Thyroid gland (tissue), 4 donors: ENCODE results near the gene GYPC. TPM values are rescaled to one million over a fixed set of nuclear protein-coding genes. Genes with fewer than 3 reads are reported as not detected.

Experiments
- DNase-seq, 2 donors: peaks; one replicate each; pipeline ENCODE4 v3.0.0-alpha.2; 2019
- H3K27ac ChIP-seq, 3 donors: fragments of 200-600 bp; sonication (generic); 1 replicate in 2 of 3; 2 replicates in 1 of 3; pipeline ENCODE4 v1.5.1; 2016 to 2019; ENCODE audit warnings: mild to moderate bottlenecking in 1 of 3, moderate library complexity in 1 of 3
- H3K27me3 ChIP-seq: fragments of 200-600 bp; sonication (generic); one replicate; pipeline ENCODE4 v1.5.1; 2019
- H3K36me3 ChIP-seq, 2 donors: fragments of 200-600 bp; sonication (generic); one replicate each; pipeline ENCODE4 v1.5.1; 2016 to 2019
- H3K4me1 ChIP-seq, 2 donors: fragments of 200-600 bp; sonication (generic); one replicate each; pipeline ENCODE4 v1.5.1; 2017 to 2019
- H3K4me3 ChIP-seq, 3 donors: fragments of 200-600 bp; sonication (generic); replicated peaks in 1 of 3; 1 replicate in 2 of 3; 2 replicates in 1 of 3; pipeline ENCODE4 v1.5.1; 2016; ENCODE audit warnings: mild to moderate bottlenecking in 1 of 3
- H3K9me3 ChIP-seq: fragments of 200-600 bp; sonication (generic); one replicate; pipeline ENCODE4 v1.5.1; 2017
- CTCF ChIP-seq, 6 experiments: fragments of 200-600 bp in 3 of 6; fragments of 450-650 bp in 3 of 6; sonication (generic) in 3 of 6; IDR thresholded peaks; one replicate each; pipeline ENCODE4 v1.5.1; 2016 to 2019; ENCODE audit warnings: antibody characterized with exemption in 6 of 6, mild to moderate bottlenecking in 2 of 6, inconsistent platforms in 1 of 6, moderate library complexity in 1 of 6
- POLR2A ChIP-seq, 2 donors: fragments of 450-650 bp; IDR thresholded peaks; one replicate each; pipeline ENCODE4 v1.6.1; 2017; ENCODE audit warnings: antibody characterized with exemption in 2 of 2, mild to moderate bottlenecking in 2 of 2, moderate library complexity in 1 of 2
- WGBS, 2 donors: methylation state at CpG; one replicate each; pipeline ENCODE4 v1.1.5; 2017; 5-methylcytosine and 5-hydroxymethylcytosine counted together
- intact Hi-C: fragments of 100-400 bp; cut with DNase I; formaldehyde crosslinking; loops from one replicate; pipeline ENCODE4 v1.15.1; 2023
- total RNA-seq, 4 donors: library from RNA; depleted of rRNA; stranded (reverse); fragments of >200 nt; gene quantifications; one replicate each; pipeline ENCODE4 v1.2.3, GENCODE V29; 2016

GYPC gene
- total RNA-seq, 4 donors from 2014 or later: 17.1 to 83.6 (median 42.5) TPM

- no peak for DNase-seq
- TF ChIP-seq CTCF (IDR thresholded peaks at IDR 0.05): no peak
- no peak for TF ChIP-seq POLR2A (IDR thresholded peaks at IDR 0.05)
- no peaks in the 10 kb centered on the region for H3K9me3 ChIP-seq
- H3K4me1 ChIP-seq: no peaks in the 10 kb centered on the region
- H3K36me3 ChIP-seq: no peaks in the 10 kb centered on the region
- no peak overlapping the region for H3K27ac ChIP-seq
- H3K27me3 ChIP-seq: no peaks in the 10 kb centered on the region
- WGBS, 2 donors: 100% methylated on average over 1 of the region's 1 CpG
- no peak overlapping the region for H3K4me3 ChIP-seq
- intact Hi-C loops: no loop called here
Measured at GRCh38 chr2:126649101-126649500, 6.9 kb upstream of the GYPC start.

GRCh38 chr2:126650994-126651393 lies 5.0 kb upstream of the GYPC start:
- no peaks in the 10 kb centered on the region for H3K36me3 ChIP-seq
- H3K4me1 ChIP-seq: peaks cover 0 to 7% of the 10 kb centered on the region in 2 donors
- no peaks in the 10 kb centered on the region for H3K9me3 ChIP-seq
- H3K27me3 ChIP-seq: no peaks in the 10 kb centered on the region
- no peak overlapping the region for H3K27ac ChIP-seq
- 80 to 94% methylated on average over 2 to 3 of the region's 3 CpGs for WGBS, 2 donors
- TF ChIP-seq POLR2A (IDR thresholded peaks at IDR 0.05): no peak
- TF ChIP-seq CTCF (IDR thresholded peaks at IDR 0.05): no peak
- no peak for DNase-seq
- no peak overlapping the region for H3K4me3 ChIP-seq
- intact Hi-C loops: no loop called here

DNA sequence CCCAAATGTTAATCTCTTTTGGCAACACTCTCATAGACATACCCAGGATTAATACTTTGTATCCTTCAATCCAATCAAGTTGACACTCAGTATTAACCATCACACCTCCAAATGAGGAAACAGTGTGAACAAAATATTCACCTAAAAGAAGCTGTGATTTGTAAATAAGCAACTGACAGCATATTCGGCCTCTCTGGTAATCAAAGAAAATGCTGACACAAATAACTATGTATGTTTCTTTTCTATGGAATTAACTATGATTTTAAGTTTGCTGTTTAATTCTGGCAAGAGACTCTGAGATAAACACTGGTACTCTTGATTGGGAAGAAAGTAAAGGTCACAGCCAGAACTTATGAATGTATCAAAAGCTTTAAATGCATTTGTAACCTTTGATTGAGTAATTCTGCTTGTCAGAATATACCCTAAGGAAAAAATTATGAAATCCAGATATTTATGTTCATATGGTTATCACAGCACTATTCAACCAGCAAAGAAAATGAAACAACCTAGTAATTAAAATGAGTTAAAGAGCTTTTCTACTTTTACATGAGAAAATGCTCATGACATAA lies 3.6 kb upstream of the GYPC start:
- H3K27me3 ChIP-seq: no peaks in the 10 kb centered on the region
- H3K27ac ChIP-seq: no peak overlapping the region
- peaks cover 0 to 10% of the 10 kb centered on the region in 2 donors for H3K4me1 ChIP-seq
- H3K36me3 ChIP-seq: no peaks in the 10 kb centered on the region
- WGBS, 2 donors: 80 to 89% methylated on average over 1 of the region's 1 CpG
- DNase-seq: no peak
- intact Hi-C loops: no loop called here
- no peaks in the 10 kb centered on the region for H3K9me3 ChIP-seq
- H3K4me3 ChIP-seq: no peak overlapping the region
- TF ChIP-seq CTCF (IDR thresholded peaks at IDR 0.05): no peak
- no peak for TF ChIP-seq POLR2A (IDR thresholded peaks at IDR 0.05)

DNA sequence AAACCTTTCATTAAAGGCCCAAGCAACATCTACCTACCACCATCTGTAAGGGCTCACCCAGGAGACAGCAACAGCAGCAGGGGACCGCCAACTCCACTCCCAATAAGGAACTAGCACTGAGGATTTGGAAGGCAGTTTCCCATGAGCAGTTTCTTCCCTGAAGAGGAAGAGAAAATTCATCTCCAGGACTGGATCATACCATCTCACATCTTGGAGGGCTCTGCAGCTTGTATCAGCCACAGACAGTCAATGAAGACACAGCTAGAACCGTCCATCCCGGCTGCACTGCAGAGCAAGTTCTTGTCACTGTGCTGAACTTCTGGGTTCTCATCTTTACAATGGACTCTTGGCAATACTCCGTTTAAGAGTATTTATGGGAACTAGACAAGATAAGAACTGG lies 2.8 kb upstream of the GYPC start:
- TF ChIP-seq POLR2A (IDR thresholded peaks at IDR 0.05): no peak
- no peak for TF ChIP-seq CTCF (IDR thresholded peaks at IDR 0.05)
- WGBS, 2 donors: 96 to 97% methylated on average over 4 of the region's 4 CpGs
- no peaks in the 10 kb centered on the region for H3K27me3 ChIP-seq
- no peak for DNase-seq
- H3K36me3 ChIP-seq: no peaks in the 10 kb centered on the region
- H3K9me3 ChIP-seq: no peaks in the 10 kb centered on the region
- no peak overlapping the region for H3K4me3 ChIP-seq
- intact Hi-C loops: no loop called here
- no peak overlapping the region for H3K27ac ChIP-seq
- H3K4me1 ChIP-seq: peaks cover 0 to 10% of the 10 kb centered on the region in 2 donors

GRCh38 chr2:126653761-126654160 lies 2.2 kb upstream of the GYPC start:
- Histone ChIP-seq H3K36me3 (no peaks in the 10 kb centered on the region), H3K27me3 (no peaks in the 10 kb centered on the region), H3K4me1 (peaks cover 0 to 10% of the 10 kb centered on the region in 2 donors), H3K27ac (no peak overlapping the region), H3K9me3 (no peaks in the 10 kb centered on the region), H3K4me3 (no peak overlapping the region)
- intact Hi-C loops: no loop called here
- TF ChIP-seq POLR2A (IDR thresholded peaks at IDR 0.05) (no peak), CTCF (IDR thresholded peaks at IDR 0.05) (no peak)
- no peak for DNase-seq
- 94 to 96% methylated on average over 4 of the region's 4 CpGs for WGBS, 2 donors
